Inferior parietal cortex (tissue), 1 donor: ENCODE measurements around the gene ZNF620.
"Not testable (repeated sequence)": the region's sequence is repeated elsewhere in the genome, so short reads cannot be mapped to it uniquely, and the experiment has no call there.

ENCODE experiments used
- DNase-seq: peaks from one replicate; pipeline ENCODE4 v3.0.0-alpha.2; 2016; ENCODE audit errors: extremely low spot score

The ZNF620 gene

DNA sequence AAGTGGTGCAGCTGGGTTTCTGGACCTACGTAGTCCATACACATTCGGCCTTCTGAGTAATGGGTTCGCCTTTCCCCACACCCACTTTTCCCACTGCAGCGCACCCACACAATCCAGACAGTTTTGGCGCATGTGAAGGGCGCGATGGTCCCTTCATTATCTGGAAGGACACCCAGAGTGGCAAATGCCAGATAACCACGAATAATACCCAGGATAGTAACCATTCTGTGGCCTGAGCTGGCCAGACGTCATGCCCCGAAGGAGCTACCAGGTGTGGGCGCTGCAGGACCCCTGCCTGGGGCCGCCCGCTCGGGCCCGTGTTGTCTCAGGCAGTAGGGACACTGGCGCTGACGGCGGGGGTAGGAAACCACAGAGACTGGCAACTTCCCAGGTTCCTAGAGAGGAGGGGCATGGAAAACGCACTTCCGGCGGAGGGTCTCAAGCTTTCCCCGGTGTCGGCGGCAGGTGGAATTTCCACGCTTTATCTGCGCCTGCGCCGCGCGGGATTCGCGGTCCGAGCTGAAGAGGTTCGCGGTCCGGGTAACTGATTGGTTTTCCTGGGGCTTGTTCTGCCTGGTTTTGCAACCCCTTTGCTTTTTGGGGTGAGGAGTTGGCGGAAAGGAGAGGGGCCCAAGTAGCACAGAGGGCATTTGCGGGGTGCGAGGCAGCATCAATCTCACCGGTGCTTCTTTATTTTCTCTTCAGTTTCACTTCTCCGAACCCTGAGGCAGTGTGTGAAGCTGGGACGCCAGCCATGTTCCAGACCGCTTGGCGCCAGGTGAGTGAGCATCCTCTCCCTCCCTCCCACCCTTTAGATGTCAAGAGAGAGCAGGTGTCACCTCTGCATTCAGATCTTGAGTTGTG lies at the start of gene ZNF620:
TSS of gene ZNF620 (plus strand) at position 441 of the 864 bp plus-strand sequence. CDS start at position 755, 314 bp downstream.
- DNase-seq = peak; percentile 79

DNA sequence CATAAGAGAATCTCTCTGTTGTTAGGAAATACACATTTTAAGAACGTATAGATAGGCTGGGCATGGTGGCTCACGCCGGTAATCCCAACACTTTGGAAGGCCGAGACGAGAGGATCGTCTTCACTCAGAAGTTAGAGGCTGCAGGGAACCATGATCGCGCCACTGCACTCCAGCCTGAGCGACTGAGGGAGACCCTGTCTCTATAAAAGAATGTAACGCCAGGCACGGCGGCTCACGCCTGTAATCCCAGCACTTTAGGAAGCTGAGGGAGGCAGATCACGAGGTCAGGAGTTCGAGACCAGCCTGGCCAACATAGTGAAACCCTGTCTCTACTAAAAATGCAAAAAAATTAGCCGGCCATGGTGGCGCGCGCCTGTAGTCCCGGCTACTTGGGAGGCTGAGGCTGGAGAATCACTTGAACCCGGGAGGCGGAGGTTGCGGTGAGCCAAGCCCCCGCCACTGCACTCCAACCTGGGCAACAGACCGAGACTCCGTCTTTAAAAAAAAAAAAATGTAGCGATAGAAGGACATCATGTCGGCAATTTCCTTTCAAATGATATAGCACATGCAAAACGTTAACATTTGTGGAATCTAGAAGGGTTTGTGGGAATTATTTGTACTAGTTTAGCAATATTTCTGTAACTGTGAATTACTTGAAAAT lies 49.4 kb upstream of the ZNF620 start:
- no peak for DNase-seq

- peak; percentile 98 for DNase-seq
Measured at GRCh38 chr3:40456940-40457823, 48.7 kb upstream of the ZNF620 start, which contains the start of gene RPL14. Gene RPL14, plus strand, starts transcription at chr3:40457339. Its CDS starts 133 bp downstream, at chr3:40457472.

GRCh38 chr3:40458473-40458872 lies 47.4 kb upstream of the ZNF620 start:
- no peak for DNase-seq

DNA sequence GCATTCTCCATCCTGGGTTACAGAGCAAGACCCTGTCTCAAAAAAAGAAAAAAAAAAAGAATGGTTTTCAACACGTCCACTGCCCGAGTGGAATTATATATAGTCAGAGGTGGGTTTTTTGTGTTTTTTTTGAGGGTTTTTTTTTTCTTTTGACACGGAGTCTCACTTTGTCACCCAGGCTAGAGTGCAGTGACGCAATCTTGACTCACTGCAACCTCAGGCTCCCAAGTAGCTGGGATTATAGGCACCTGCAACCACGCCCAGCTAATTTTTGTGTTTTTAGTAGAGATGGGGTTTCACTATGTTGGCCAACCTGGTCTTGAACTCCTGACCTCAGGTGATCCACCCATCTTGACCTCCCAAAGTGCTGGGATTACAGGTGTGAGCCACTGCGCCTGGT lies 45.4 kb upstream of the ZNF620 start:
- not testable (repeated sequence) for DNase-seq

GRCh38 chr3:40461161-40461560 lies 44.7 kb upstream of the ZNF620 start:
- DNase-seq = no peak

DNA sequence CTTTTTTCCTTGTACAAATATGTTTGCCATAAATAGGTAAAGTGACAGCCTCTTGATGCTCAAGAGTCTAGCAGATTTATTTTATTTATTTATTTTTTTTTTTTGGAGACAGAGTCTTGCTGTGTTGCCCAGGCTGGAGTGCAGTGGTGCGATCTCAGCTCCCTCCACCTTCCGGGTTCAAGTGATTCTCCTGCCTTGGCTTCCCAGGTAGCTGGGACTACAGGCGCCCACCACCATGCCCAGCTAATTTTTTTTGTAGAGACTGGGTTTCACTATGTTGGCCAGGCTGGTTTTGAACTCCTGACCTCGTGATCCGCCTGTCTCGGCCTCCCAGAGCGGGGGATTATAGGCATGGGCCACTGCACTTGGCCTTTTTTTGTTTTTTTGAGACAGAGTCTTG lies 43.0 kb upstream of the ZNF620 start:
- DNase-seq = not testable (repeated sequence)

DNA sequence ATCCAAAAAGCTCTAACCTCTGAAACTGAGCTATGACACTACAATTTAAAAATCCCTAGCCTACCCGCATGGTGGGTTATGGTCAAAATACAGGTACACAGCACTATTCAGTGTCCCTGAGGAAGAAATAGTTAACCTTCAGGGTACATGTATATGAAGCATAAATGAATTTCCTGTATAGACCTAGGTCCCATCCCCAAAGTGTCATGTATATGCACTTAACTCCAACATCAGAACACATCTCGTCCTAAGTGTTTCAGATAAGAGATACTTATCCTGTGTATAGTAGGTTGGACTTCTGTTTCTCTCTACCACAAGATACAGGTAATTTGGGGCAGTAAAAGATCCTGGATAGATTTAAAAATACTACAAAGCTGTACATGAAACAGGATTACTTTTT lies 42.3 kb upstream of the ZNF620 start:
- DNase-seq = no peak

- DNase-seq = no peak
Measured at GRCh38 chr3:40464339-40465110, 41.3 kb upstream of the ZNF620 start.

DNA sequence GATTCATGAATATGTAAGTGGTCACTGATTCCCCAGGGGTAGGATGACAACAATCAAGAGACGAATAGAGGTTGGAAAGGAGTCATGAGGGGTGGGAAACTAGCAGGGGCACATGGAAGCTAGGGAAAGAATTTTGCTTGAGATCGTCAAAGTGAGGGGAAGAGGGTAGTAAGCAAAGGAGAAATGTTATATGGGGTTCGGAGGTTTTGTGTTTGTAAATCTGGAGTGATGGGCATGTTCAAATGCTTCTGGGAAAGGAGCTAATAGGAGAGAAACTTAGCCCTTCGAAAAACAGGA lies 40.8 kb upstream of the ZNF620 start:
- DNase-seq = no peak

GRCh38 chr3:40465456-40465855 lies 40.4 kb upstream of the ZNF620 start:
- DNase-seq = no peak

GRCh38 chr3:40468018-40468417 lies 37.8 kb upstream of the ZNF620 start:
- DNase-seq = no peak

DNA sequence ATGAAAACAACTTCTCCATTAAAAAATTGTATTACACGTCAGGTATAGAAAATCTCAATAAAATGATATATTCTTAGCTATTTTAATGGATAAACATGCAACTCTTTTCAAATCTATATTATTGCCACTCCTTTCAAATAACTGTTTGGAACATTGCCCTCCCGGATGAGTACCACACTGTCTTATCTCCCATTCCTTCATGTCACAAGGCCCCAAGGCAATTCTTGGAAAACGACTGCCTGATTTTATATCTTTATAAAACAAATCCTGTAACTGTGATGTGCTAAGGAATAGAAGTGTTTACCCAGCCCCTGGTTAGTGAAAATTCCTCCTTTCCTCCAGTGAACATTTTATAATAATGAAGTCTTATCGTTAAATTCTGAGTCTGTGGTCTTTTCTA lies 35.1 kb upstream of the ZNF620 start:
- no peak for DNase-seq

DNA sequence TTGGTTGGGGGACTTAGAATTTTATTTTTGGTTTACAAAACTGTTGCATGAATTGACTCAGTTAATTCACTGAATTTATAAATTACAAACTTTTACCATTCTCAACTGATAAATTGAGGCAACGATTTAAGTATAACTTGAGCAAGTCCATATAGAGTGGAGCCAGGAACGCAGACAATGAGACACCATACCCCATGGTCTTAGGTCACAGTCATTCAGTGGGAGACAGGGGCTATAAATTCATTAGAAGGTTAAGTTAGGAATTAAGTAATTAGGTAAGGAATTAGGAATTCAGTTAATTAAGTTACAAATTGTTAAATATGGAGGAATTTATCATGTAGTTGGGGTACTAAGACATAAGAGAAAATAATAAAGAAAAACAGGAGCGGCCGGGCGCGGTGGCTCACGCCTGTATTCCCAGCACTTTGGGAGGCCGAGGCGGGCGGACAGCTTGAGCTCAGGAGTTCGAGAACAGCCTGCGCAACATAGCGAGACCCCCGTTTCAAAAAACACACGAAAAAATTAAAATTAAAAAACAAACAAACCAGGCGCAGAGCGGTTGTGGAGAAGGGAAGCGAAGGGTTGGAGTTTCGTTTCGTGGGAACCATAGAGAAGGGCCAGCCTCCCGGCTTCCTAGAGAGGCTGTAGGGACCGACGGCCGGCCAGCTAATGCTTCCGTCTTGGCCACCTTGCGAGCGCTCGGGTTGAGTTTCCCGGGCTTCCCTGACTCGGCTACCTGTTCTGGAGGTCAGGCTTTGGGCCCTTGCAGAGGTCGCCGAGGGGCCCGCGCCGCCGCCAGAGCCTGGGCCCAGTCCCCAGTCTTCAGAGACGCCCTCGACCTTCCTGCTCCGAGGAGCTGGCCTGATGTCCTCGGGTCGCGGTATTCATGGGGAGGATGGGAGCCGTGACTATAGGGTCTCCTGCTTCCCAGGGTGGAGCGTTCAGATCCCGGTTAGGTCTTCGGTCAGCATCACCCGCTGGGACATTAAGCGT lies 29.1 kb upstream of the ZNF620 start, which contains the start of gene ZNF619:
TSS of gene ZNF619 (plus strand) at position 645 of the 993 bp plus-strand sequence. CDS start 858 bp downstream, outside the sequence.
- DNase-seq = peak; percentile 74

DNA sequence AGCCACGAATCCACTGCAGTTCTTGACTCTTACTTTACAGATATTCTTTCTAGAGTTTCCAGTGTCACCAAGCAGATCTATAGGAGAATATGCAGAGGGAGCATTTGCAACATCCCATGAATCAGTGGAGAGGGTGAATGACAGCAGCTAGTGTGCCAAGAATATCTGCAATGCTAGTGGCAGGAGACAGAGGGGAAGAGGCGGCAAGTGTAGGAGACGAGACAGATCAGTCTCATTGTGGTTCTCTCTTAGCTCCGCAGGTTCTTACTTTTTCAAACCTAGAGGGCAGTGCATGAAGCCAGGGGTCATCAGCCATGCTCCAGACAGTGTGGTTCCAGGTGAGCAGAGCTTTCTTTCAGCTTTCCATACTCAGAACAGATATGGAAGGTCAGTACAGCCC lies 28.2 kb upstream of the ZNF620 start:
- peak; percentile 23 for DNase-seq

- DNase-seq = no peak
Measured at GRCh38 chr3:40487172-40487571, 18.7 kb upstream of the ZNF620 start.

- DNase-seq = no peak
Measured at GRCh38 chr3:40490916-40491315, 14.9 kb upstream of the ZNF620 start.

DNA sequence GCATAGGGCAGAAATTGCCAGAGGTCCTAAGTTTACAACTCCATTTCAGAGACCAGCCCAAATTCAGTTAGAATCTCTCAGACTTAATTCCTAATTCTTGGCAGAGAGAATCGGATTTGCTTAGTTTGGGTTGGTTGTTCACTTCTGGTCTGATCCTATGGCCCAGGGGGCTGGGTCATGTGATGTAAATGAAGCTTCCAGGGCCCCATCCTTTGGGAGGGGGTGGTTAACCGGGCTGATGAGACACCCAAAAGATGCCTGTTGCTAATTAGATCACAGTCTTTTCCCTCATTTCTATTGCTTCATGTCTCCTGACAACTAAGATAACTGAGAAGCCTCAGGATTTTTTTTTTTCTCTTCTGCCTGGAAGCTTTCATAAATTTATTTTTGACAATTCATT lies 11.1 kb upstream of the ZNF620 start:
- DNase-seq = no peak

- DNase-seq = no peak
Measured at GRCh38 chr3:40497288-40497687, 8.6 kb upstream of the ZNF620 start.

DNA sequence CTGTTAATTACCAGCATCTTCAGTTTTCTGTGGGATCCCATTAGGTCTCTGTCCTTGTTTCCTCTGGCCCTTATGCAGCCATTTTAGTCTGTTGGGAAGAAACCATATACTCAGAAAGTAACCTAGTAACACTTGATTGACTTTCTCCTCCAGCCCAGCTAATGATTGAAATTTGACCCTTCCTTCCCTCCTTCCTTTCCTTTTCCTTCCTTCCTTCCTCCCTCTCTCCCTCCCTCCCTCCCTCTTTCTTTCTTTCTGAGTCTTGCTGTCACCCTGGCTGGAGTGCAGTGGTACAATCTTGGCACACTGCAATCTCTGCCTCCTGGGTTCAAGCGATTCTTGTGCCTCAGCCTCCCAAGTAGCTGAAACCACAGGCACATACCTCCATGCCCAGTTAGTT lies 5.9 kb upstream of the ZNF620 start:
- no peak for DNase-seq
